PC-9 (cell line): ENCODE measurements around the gene SYNJ1.

ENCODE experiments used
- CTCF ChIP-seq: fragments of 200-600 bp; sonication (generic); conservative IDR thresholded peaks from 2 replicates; pipeline ENCODE4 v1.6.1; 2017; ENCODE audit warnings: mixed run types, antibody characterized with exemption, mild to moderate bottlenecking, moderate library complexity
- EZH2 ChIP-seq: fragments of 200-600 bp; sonication (generic); IDR thresholded peaks from 2 replicates; pipeline ENCODE4 v1.8.0; 2017; ENCODE audit warnings: antibody characterized with exemption, low read depth

GRCh38 chr21:32750405-32750804, 22.6 kb upstream of the SYNJ1 start:
- no peak for TF ChIP-seq CTCF
- no peak for TF ChIP-seq EZH2
